HEK293 (cell line): ENCODE results near the gene DNAJB5.

ENCODE experiments used
- TF ChIP-seq, protein P1 (sequence below): fragments of 450-650 bp; formaldehyde crosslinking; IDR thresholded peaks from 2 replicates; pipeline ENCODE4 v1.5.1; 2016; ENCODE audit warnings: missing biosample characterization, missing genetic modification characterization
- TF ChIP-seq, protein P2 (sequence below): fragments of 450-650 bp; formaldehyde crosslinking; IDR thresholded peaks from 2 replicates; pipeline ENCODE4 v1.5.1; 2016; ENCODE audit warnings: missing biosample characterization, missing genetic modification characterization, low read depth

DNA sequence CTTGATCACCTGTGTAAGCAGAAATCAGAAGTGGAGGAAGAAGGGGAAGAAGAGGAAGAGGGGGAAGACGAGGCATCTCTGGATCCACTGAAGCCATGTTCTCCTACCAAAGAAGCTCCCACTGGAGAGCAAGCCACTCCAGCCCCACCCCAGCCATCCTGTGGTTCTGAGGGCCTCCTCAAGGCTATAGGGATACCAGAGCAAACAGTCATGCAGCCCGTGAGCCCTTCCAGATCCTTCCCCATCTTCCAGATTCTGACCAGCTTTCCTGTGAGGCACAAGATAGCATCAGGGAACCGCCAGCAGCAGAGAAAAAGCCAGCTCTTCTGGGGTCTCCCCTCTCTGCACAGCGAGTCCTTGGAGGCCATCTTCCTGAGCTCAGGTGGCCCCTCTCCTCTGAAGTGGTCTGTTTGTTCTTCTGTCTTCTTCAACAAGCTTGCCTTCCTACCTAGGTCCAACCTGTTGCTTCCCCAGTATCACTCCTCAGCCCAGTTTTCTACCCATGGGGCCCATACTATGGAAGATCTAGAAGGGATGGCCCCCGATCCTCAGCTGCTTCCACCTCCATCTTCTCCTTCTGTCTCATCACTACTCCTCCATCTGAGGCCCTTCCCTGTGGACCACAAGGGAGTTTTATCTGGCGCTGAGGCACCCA is 53.5 kb downstream of the DNAJB5 start:
- TF ChIP-seq, protein P1, sequence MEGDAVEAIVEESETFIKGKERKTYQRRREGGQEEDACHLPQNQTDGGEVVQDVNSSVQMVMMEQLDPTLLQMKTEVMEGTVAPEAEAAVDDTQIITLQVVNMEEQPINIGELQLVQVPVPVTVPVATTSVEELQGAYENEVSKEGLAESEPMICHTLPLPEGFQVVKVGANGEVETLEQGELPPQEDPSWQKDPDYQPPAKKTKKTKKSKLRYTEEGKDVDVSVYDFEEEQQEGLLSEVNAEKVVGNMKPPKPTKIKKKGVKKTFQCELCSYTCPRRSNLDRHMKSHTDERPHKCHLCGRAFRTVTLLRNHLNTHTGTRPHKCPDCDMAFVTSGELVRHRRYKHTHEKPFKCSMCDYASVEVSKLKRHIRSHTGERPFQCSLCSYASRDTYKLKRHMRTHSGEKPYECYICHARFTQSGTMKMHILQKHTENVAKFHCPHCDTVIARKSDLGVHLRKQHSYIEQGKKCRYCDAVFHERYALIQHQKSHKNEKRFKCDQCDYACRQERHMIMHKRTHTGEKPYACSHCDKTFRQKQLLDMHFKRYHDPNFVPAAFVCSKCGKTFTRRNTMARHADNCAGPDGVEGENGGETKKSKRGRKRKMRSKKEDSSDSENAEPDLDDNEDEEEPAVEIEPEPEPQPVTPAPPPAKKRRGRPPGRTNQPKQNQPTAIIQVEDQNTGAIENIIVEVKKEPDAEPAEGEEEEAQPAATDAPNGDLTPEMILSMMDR (tag by site-specific recombination), result no peak
- TF ChIP-seq, protein P2, sequence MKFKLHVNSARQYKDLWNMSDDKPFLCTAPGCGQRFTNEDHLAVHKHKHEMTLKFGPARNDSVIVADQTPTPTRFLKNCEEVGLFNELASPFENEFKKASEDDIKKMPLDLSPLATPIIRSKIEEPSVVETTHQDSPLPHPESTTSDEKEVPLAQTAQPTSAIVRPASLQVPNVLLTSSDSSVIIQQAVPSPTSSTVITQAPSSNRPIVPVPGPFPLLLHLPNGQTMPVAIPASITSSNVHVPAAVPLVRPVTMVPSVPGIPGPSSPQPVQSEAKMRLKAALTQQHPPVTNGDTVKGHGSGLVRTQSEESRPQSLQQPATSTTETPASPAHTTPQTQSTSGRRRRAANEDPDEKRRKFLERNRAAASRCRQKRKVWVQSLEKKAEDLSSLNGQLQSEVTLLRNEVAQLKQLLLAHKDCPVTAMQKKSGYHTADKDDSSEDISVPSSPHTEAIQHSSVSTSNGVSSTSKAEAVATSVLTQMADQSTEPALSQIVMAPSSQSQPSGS (tag by site-specific recombination), result no peak
